Hepatocyte (in vitro differentiated cells): Measurements from ENCODE around the gene STARD13. TPM values are rescaled to one million over a fixed set of nuclear protein-coding genes. Genes with fewer than 3 reads are reported as not detected.

ENCODE experiments used
- DNase-seq: peaks from one replicate; pipeline ENCODE4 v3.0.0-alpha.2; 2016; ENCODE audit warnings: low spot score
- H2AFZ ChIP-seq: fragments of 200-600 bp; sonication (generic); 2 replicates; pipeline ENCODE4 v1.6.0; 2016; ENCODE audit warnings: antibody characterized with exemption, mild to moderate bottlenecking
- H3K27ac ChIP-seq: fragments of 200-600 bp; sonication (generic); 2 replicates; pipeline ENCODE4 v1.5.1; 2016; ENCODE audit warnings: mild to moderate bottlenecking
- H3K27me3 ChIP-seq: fragments of 200-600 bp; sonication (generic); 2 replicates; pipeline ENCODE4 v1.6.1; 2016
- H3K36me3 ChIP-seq: fragments of 200-600 bp; sonication (generic); replicated peaks from 2 replicates; pipeline ENCODE4 v1.5.1; 2016; ENCODE audit warnings: low read depth; ENCODE audit not compliant: insufficient read depth
- H3K4me1 ChIP-seq: fragments of 200-600 bp; sonication (generic); 2 replicates; pipeline ENCODE4 v1.5.1; 2016; ENCODE audit warnings: mild to moderate bottlenecking, moderate library complexity; ENCODE audit not compliant: insufficient read depth
- H3K4me2 ChIP-seq: fragments of 200-600 bp; sonication (generic); 2 replicates; pipeline ENCODE4 v1.6.0; 2016
- H3K4me3 ChIP-seq: fragments of 200-600 bp; sonication (generic); 2 replicates; pipeline ENCODE4 v1.5.1; 2016; ENCODE audit warnings: mild to moderate bottlenecking
- H3K79me2 ChIP-seq: fragments of 200-600 bp; sonication (generic); 2 replicates; pipeline ENCODE4 v1.6.0; 2017; ENCODE audit warnings: mild to moderate bottlenecking
- H3K9me2 ChIP-seq: fragments of 200-600 bp; sonication (generic); replicated peaks from 2 replicates; pipeline ENCODE4 v1.6.0; 2017; ENCODE audit warnings: mild to moderate bottlenecking; ENCODE audit not compliant: insufficient read depth
- H3K9me3 ChIP-seq: fragments of 200-600 bp; sonication (generic); 2 replicates; pipeline ENCODE4 v1.5.1; 2016; ENCODE audit warnings: low read depth, mild to moderate bottlenecking
- H4K20me1 ChIP-seq: fragments of 200-600 bp; sonication (generic); 2 replicates; pipeline ENCODE4 v1.6.0; 2016; ENCODE audit warnings: mild to moderate bottlenecking; ENCODE audit not compliant: insufficient read depth, poor library complexity, severe bottlenecking
- CTCF ChIP-seq: fragments of 200-600 bp; sonication (generic); IDR thresholded peaks from 2 replicates; pipeline ENCODE4 v1.5.1; 2016; ENCODE audit warnings: antibody characterized with exemption, mild to moderate bottlenecking; ENCODE audit not compliant: poor library complexity
- EZH2 ChIP-seq: fragments of 200-600 bp; sonication (generic); IDR thresholded peaks from 2 replicates; pipeline ENCODE4 v1.6.1; 2016; ENCODE audit warnings: antibody characterized with exemption, mild to moderate bottlenecking, borderline replicate concordance
- EZH2phosphoT487 ChIP-seq: fragments of 200-600 bp; sonication (generic); IDR thresholded peaks from one replicate; pipeline ENCODE4 v1.6.1; 2018; ENCODE audit warnings: antibody characterized with exemption, mild to moderate bottlenecking, low read depth, moderate library complexity; ENCODE audit not compliant: unreplicated experiment, severe bottlenecking
- WGBS: methylation state at CpG from one replicate; pipeline ENCODE4 v1.1.6; 2016; ENCODE audit warnings: low lambda C conversion rate; ENCODE audit errors: missing lambda C conversion rate; 5-methylcytosine and 5-hydroxymethylcytosine counted together
- polyA plus RNA-seq: library from polyadenylated mRNA; unstranded; fragments of >200 nt; fragmentation: Nextera tagmentation; extraction: Ambion mirVana; gene quantifications from 2 replicates; pipeline ENCODE4 v1.2.1, GENCODE V29; 2016
- total RNA-seq: library from RNA; depleted of rRNA; stranded (reverse); fragments of >200 nt; gene quantifications from 2 replicates; pipeline ENCODE4 v1.2.3, GENCODE V29; 2014

STARD13 gene
- total and polyA plus RNA-seq, 2 experiments from 2014 or later: 5.4 to 13.5 TPM

DNA sequence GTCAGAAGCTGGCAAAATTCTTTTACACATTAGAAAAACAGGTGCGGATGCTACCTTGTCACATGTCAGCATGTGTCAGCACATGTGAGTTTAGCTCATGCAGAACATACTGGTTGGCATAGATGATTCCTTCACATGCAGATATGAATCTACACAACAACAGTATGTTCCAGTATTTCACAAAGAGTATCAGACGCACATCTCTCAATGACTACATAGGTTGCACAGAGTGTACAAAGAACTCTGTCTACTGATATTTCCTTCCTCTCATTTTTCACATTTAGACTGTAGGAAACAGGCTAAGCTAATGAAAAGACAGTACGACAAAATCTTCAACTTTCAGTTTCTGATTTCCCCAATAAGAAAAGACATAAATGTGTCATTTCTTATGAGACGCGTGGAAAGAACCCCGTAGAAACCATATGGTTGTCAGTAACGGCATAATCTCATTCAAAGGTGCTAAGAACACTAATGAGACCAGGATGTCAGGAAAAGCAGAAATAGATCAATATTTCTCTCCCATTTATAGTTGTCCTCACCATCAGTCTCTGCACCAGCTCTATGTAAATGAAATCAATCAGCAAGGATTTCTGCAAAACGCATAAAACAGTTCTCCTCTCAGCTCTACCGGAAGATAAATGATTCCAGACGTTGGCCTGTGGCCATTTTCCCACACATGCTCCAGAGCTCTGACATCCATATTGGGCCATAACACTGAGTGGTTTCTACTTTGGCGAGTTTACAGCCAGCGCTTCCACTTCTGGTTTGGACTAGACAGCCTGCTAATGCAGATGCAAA lies 81.2 kb downstream of the STARD13 start:
- peak; percentile 70 for DNase-seq
- no peak for TF ChIP-seq EZH2
- TF ChIP-seq EZH2phosphoT487: no peak
- TF ChIP-seq CTCF: no peak
- peaks cover 20% of the 10 kb centered on the region for H3K4me1 ChIP-seq

DNA sequence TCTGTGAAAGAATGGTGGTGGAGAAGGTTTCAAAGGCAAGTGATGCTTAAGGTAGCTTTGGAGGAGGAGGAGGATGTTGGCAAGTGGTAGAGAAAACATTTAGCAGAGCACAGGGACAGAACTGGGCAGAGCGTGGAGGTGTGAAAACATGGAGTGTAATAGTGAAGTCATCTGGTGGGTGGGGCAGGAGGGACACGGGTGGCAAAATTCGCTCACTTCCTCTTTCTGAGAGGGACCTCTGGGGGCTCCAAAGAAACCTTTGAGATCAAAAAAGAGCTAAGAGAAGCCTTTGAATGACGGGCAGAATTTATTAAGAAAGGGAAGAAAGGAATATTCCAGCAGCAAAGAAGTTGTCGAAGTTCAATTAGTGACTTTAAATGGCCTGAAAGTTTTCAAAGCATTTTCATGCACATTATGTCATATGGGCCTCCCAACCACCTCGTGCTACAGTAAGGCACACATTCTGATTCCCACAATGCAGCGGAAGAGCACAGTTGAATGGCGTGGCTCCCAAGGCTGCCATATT lies 82.8 kb downstream of the STARD13 start:
- H3K27me3 ChIP-seq: no peaks in the 10 kb centered on the region
- TF ChIP-seq CTCF (no peak), EZH2phosphoT487 (no peak), EZH2 (no peak)
- H3K4me2 ChIP-seq: no peak overlapping the region
- 94% methylated on average over 8 of the region's 8 CpGs for WGBS
- H3K27ac ChIP-seq: no peak overlapping the region
- no peaks in the 10 kb centered on the region for H3K9me2 ChIP-seq
- H2AFZ ChIP-seq: no peak overlapping the region
- DNase-seq: no peak
- no peaks in the 10 kb centered on the region for H3K36me3 ChIP-seq
- no peaks in the 10 kb centered on the region for H3K9me3 ChIP-seq
- H3K79me2 ChIP-seq: peaks cover 45% of the 10 kb centered on the region
- H3K4me3 ChIP-seq: no peak overlapping the region
- H3K4me1 ChIP-seq: peaks cover 15% of the 10 kb centered on the region
- no peaks in the 10 kb centered on the region for H4K20me1 ChIP-seq

More for the DNA sequence above, 81.2 kb downstream of the STARD13 start:
- Histone ChIP-seq H3K27me3 (no peaks in the 10 kb centered on the region), H4K20me1 (no peaks in the 10 kb centered on the region), H2AFZ (no peak overlapping the region), H3K27ac (peak overlapping the region; percentile 65), H3K4me2 (peak overlapping the region; percentile 64), H3K9me2 (no peaks in the 10 kb centered on the region), H3K4me3 (no peak overlapping the region), H3K9me3 (no peaks in the 10 kb centered on the region), H3K79me2 (peaks cover 38% of the 10 kb centered on the region), H3K36me3 (no peaks in the 10 kb centered on the region)
- 54% methylated on average over 12 of the region's 12 CpGs for WGBS

GRCh38 chr13:33201659-33202058 lies 83.9 kb downstream of the STARD13 start:
- no peak for TF ChIP-seq CTCF
- no peak for TF ChIP-seq EZH2
- TF ChIP-seq EZH2phosphoT487: no peak
- DNase-seq: no peak
- H3K9me2 ChIP-seq: no peaks in the 10 kb centered on the region
- peaks cover 50% of the 10 kb centered on the region for H3K79me2 ChIP-seq
- 88% methylated on average over 1 of the region's 1 CpG for WGBS
- H3K27me3 ChIP-seq: no peaks in the 10 kb centered on the region
- peaks cover 19% of the 10 kb centered on the region for H3K4me1 ChIP-seq
- H3K36me3 ChIP-seq: no peaks in the 10 kb centered on the region
- H3K4me3 ChIP-seq: no peak overlapping the region
- H3K9me3 ChIP-seq: no peaks in the 10 kb centered on the region
- H2AFZ ChIP-seq: no peak overlapping the region
- no peak overlapping the region for H3K27ac ChIP-seq
- no peaks in the 10 kb centered on the region for H4K20me1 ChIP-seq
- no peak overlapping the region for H3K4me2 ChIP-seq
